ENCODE data around the gene ABHD14A. TPM values are rescaled to one million over a fixed set of nuclear protein-coding genes. Genes with fewer than 3 reads are reported as not detected.

ABHD14A gene
- total RNA-seq, 4 donors from 2014 or later, result 4.3 to 14.2 (median 9.4) TPM

GRCh38 chr3:51961011-51961410 is 13.9 kb upstream of the ABHD14A start:
- peaks cover 8 to 53% (median 18%) of the 10 kb centered on the region in 3 donors for H3K4me1 ChIP-seq
- H3K4me3 ChIP-seq, result no peak overlapping the region
- H3K9me3 ChIP-seq, result no peaks in the 10 kb centered on the region
- peaks cover 0 to 37% (median 0%) of the 10 kb centered on the region in 3 donors for H3K36me3 ChIP-seq
- no peak for TF ChIP-seq POLR2A (IDR thresholded peaks at IDR 0.05)
- TF ChIP-seq, protein P1, sequence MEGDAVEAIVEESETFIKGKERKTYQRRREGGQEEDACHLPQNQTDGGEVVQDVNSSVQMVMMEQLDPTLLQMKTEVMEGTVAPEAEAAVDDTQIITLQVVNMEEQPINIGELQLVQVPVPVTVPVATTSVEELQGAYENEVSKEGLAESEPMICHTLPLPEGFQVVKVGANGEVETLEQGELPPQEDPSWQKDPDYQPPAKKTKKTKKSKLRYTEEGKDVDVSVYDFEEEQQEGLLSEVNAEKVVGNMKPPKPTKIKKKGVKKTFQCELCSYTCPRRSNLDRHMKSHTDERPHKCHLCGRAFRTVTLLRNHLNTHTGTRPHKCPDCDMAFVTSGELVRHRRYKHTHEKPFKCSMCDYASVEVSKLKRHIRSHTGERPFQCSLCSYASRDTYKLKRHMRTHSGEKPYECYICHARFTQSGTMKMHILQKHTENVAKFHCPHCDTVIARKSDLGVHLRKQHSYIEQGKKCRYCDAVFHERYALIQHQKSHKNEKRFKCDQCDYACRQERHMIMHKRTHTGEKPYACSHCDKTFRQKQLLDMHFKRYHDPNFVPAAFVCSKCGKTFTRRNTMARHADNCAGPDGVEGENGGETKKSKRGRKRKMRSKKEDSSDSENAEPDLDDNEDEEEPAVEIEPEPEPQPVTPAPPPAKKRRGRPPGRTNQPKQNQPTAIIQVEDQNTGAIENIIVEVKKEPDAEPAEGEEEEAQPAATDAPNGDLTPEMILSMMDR (IDR thresholded peaks at IDR 0.05), result no peak
- DNase-seq, result no peak
- intact Hi-C loops (cut with DNase I), result no loop called here
- H3K27me3 ChIP-seq, result peaks cover 0 to under 1% (median 0%) of the 10 kb centered on the region in 4 donors
- 80 to 92% methylated on average over 2 to 4 of the region's 18 CpGs for WGBS, 2 donors
- H3K27ac ChIP-seq, result no peak overlapping the region

DNA sequence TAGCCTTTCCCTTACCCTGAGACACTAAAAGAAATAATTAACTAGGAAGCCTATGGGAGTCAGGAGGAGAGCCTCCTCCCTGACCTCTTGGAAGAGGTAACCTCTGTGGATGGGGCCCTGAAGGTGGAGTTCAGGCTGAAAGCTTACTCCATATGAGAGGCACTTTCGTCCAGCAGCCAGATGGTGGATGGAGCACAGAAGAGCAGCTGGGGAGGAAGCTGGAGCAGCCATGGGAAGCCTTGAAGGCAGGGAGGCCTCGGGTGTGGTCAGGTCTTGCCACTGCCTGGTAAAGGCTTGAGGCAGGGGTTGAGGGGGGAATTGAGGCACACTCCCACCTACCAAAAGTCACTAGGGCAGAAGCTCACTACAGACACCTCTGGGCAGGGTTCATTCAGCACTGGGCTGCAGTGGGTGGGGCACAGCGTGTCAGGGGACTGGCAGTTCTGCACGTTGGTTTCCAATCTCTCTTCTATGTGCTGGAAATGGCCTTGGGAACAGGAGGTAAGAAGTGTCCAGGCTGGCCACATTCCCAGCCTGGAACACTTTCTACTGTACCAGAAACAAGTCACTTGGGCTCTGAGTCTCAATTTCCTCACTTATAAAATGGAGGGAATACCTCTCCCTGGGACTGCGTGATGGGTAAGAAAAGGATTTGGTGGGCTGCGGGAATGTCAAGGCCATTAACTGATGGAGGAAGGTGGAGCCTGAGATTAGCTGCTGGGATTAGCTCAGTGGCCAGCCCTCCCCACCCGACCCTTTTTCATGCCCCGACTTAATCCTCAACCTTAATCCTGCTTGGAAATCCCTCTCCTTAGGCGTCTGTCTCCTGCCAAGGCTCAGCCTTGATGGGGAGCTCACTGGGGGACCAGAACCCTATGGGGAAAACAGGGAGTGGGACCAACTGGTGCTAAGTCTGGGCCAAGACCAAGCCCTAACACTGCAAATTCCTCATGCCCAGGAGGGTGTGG is 13.0 kb upstream of the ABHD14A start:
- no peak for DNase-seq
- TF ChIP-seq POLR2A (IDR thresholded peaks at IDR 0.05), result no peak
- TF ChIP-seq, protein P1 (IDR thresholded peaks at IDR 0.05), result no peak
- Histone ChIP-seq H3K9me3 (no peaks in the 10 kb centered on the region), H3K4me3 (no peak overlapping the region), H3K36me3 (peaks cover 0 to 37% (median 0%) of the 10 kb centered on the region in 3 donors), H3K27me3 (no peaks in the 10 kb centered on the region), H3K27ac (no peak overlapping the region), H3K4me1 (peaks cover 10 to 53% (median 19%) of the 10 kb centered on the region in 3 donors)
- intact Hi-C loops (cut with DNase I), result no loop called here
- 39 to 44% methylated on average over 3 to 8 of the region's 9 CpGs for WGBS, 2 donors

GRCh38 chr3:51962854-51963530 is 11.9 kb upstream of the ABHD14A start:
- Histone ChIP-seq H3K4me3 (no peak overlapping the region), H3K9me3 (no peaks in the 10 kb centered on the region), H3K36me3 (peaks cover 0 to 30% (median 0%) of the 10 kb centered on the region in 3 donors), H3K4me1 (peaks cover 15 to 56% (median 21%) of the 10 kb centered on the region in 3 donors), H3K27me3 (no peaks in the 10 kb centered on the region), H3K27ac (no peak overlapping the region)
- no peak for DNase-seq
- intact Hi-C loops (cut with DNase I), result no loop called here
- TF ChIP-seq POLR2A (IDR thresholded peaks at IDR 0.05), result no peak
- TF ChIP-seq, protein P1 (IDR thresholded peaks at IDR 0.05), result no peak
- WGBS, 2 donors, result 80 to 85% methylated on average over 2 of the region's 6 CpGs

DNA sequence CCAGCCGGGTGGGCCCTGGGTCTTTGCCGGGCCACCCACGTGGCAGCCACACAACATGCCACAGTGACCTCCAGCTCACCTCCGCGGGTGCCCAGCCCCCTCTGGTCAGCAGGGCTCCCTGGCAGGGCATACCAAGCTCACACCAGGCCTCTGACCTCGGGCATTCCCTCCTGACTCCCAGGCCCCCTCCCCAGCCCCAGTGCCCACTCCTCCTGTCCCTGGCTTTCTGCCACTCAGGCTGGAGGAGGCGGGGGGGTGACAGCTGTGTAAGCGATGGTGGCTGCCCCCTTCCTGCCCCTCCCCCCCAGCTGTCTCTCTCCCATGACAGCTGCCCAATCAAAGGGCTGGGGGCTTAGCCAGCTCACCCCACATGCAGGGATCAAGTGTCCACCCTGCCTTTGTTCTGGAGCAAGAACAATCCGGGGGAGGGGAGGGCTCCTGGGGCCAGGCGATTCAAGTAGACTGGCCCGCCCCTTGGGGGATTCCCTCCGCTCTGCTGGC is 10.9 kb upstream of the ABHD14A start:
- H3K36me3 ChIP-seq, result peaks cover 0 to 22% (median 0%) of the 10 kb centered on the region in 3 donors
- H3K4me1 ChIP-seq, result peaks cover 22 to 67% (median 28%) of the 10 kb centered on the region in 3 donors
- no peak overlapping the region for H3K4me3 ChIP-seq
- H3K9me3 ChIP-seq, result no peaks in the 10 kb centered on the region
- no peak for DNase-seq
- no peak for TF ChIP-seq POLR2A (IDR thresholded peaks at IDR 0.05)
- TF ChIP-seq, protein P1 (IDR thresholded peaks at IDR 0.05), result no peak
- H3K27ac ChIP-seq, result no peak overlapping the region
- intact Hi-C loops (cut with DNase I), result no loop called here
- H3K27me3 ChIP-seq, result no peaks in the 10 kb centered on the region
- 77 to 79% methylated on average over 5 to 7 of the region's 12 CpGs for WGBS, 2 donors
